ENCODE data around the gene SLC38A9. TPM values are rescaled to one million over a fixed set of nuclear protein-coding genes. Genes with fewer than 3 reads are reported as not detected.

The SLC38A9 gene
- total and polyA plus RNA-seq, 9 of the 15 experiments (the other 6 are each of a cell fraction or from before 2014, with no cell fraction given) = 14.0 to 34.5 (median 20.7) TPM

DNA sequence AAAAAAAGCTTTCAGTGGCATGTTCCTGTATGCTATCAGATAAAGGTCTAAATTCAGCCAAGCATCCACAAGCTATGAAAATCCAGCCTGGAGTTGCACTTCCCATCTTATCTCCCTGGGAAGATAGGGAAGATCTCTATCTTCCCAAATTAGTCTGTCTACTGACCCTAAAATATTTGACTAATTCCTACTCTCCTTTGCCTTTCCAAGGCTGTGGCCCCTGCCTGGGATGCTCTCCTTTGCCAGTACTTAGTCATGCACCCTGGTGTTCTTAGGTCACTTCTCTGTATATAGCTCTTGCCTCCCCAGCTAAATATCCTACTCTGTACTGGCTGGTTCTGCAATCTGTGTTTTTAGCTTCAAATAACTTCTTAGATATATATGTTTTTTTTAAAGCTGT lies 133.4 kb downstream of the SLC38A9 start:
- Histone ChIP-seq H3K36me3 (ENCODE audit: control insufficient read depth, insufficient read depth, low read length) (no peaks in the 10 kb centered on the region), H3K9me1 (ENCODE audit: control insufficient read depth, insufficient read depth, low read length) (no peaks in the 10 kb centered on the region), H3K27me3 (ENCODE audit: control insufficient read depth in 2 of 2, insufficient read depth in 2 of 2, low read length in 2 of 2) (peaks cover 0 to 5% of the 10 kb centered on the region in 2 experiments; a peak in 2 of 5 replicates), H3K79me2 (ENCODE audit: control insufficient read depth, insufficient read depth, low read length) (no peaks in the 10 kb centered on the region), H2AFZ (ENCODE audit: low read depth, low read length) (no peak overlapping the region), H4K20me1 (replicated peaks; ENCODE audit: control insufficient read depth, insufficient read depth, low read length) (no peaks in the 10 kb centered on the region), H3K4me1 (replicated peaks in 1 of 2; ENCODE audit: control insufficient read depth in 2 of 2, insufficient read depth in 2 of 2, low read length in 2 of 2) (no peaks in the 10 kb centered on the region; a peak in 1 of 5 replicates), H3K27ac (ENCODE audit: extremely low read depth, low read depth, low read length) (no peak overlapping the region), H3K9me3 (replicated peaks; ENCODE audit: control insufficient read depth, insufficient read depth, low read depth, low read length) (no peaks in the 10 kb centered on the region), H3K9ac (ENCODE audit: insufficient read depth in 1 of 2, low read depth in 2 of 2, low read length in 2 of 2) (no peak overlapping the region), H3K4me2 (ENCODE audit: insufficient read depth, low read length) (no peak overlapping the region), H3K4me3 (no peak overlapping the region)
- ChIA-PET CTCF (ENCODE audit: low intra/inter-chr PET ratio) (no interaction called here), POLR2A (interaction anchor here (0.5 to 0.7 kb wide), 2 partner anchors 21 to 132 kb away, joined by 3 to 6 read pairs; no protein-coding TSS in a partner anchor)
- intact Hi-C loops (cut with micrococcal nuclease) = no loop called here
- no TSS peak for BruUV-seq (replicated peaks)
- in situ Hi-C loops (cut with MboI) = no loop called here
- TF ChIP-seq, protein P1, sequence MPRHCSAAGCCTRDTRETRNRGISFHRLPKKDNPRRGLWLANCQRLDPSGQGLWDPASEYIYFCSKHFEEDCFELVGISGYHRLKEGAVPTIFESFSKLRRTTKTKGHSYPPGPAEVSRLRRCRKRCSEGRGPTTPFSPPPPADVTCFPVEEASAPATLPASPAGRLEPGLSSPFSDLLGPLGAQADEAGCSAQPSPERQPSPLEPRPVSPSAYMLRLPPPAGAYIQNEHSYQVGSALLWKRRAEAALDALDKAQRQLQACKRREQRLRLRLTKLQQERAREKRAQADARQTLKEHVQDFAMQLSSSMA (CRISPR knock-in tag; IDR thresholded peaks at IDR 0.05) = no peak
- TF ChIP-seq ZNF324 (CRISPR knock-in tag; IDR thresholded peaks at IDR 0.05) (no peak), ZNF561 (CRISPR knock-in tag; conservative IDR thresholded peaks at IDR 0.05) (no peak), MCM2 (IDR thresholded peaks at IDR 0.05; ENCODE audit: low read depth) (no peak), TAL1 (IDR thresholded peaks at IDR 0.05) (no peak), MCM3 (IDR thresholded peaks at IDR 0.05) (no peak), BHLHE40 (IDR thresholded peaks at IDR 0.05; ENCODE audit: low read length) (no peak), HDGF (IDR thresholded peaks at IDR 0.05) (no peak), ESRRA (IDR thresholded peaks at IDR 0.05; ENCODE audit: borderline replicate concordance, low read depth) (no peak), BMI1 (IDR thresholded peaks at IDR 0.05; ENCODE audit: low read length) (no peak), KDM1A (IDR thresholded peaks at IDR 0.05) (no peak), ZNF174 (CRISPR knock-in tag; IDR thresholded peaks at IDR 0.05) (no peak), ARNT (IDR thresholded peaks at IDR 0.05) (no peak)
- TF ChIP-seq, protein P2, sequence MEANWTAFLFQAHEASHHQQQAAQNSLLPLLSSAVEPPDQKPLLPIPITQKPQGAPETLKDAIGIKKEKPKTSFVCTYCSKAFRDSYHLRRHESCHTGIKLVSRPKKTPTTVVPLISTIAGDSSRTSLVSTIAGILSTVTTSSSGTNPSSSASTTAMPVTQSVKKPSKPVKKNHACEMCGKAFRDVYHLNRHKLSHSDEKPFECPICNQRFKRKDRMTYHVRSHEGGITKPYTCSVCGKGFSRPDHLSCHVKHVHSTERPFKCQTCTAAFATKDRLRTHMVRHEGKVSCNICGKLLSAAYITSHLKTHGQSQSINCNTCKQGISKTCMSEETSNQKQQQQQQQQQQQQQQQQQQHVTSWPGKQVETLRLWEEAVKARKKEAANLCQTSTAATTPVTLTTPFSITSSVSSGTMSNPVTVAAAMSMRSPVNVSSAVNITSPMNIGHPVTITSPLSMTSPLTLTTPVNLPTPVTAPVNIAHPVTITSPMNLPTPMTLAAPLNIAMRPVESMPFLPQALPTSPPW (CRISPR knock-in tag; IDR thresholded peaks at IDR 0.05) = no peak
- TF ChIP-seq, protein P3, sequence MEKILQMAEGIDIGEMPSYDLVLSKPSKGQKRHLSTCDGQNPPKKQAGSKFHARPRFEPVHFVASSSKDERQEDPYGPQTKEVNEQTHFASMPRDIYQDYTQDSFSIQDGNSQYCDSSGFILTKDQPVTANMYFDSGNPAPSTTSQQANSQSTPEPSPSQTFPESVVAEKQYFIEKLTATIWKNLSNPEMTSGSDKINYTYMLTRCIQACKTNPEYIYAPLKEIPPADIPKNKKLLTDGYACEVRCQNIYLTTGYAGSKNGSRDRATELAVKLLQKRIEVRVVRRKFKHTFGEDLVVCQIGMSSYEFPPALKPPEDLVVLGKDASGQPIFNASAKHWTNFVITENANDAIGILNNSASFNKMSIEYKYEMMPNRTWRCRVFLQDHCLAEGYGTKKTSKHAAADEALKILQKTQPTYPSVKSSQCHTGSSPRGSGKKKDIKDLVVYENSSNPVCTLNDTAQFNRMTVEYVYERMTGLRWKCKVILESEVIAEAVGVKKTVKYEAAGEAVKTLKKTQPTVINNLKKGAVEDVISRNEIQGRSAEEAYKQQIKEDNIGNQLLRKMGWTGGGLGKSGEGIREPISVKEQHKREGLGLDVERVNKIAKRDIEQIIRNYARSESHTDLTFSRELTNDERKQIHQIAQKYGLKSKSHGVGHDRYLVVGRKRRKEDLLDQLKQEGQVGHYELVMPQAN (IDR thresholded peaks at IDR 0.05; ENCODE audit: borderline replicate concordance) = no peak
- TF ChIP-seq, protein P4, sequence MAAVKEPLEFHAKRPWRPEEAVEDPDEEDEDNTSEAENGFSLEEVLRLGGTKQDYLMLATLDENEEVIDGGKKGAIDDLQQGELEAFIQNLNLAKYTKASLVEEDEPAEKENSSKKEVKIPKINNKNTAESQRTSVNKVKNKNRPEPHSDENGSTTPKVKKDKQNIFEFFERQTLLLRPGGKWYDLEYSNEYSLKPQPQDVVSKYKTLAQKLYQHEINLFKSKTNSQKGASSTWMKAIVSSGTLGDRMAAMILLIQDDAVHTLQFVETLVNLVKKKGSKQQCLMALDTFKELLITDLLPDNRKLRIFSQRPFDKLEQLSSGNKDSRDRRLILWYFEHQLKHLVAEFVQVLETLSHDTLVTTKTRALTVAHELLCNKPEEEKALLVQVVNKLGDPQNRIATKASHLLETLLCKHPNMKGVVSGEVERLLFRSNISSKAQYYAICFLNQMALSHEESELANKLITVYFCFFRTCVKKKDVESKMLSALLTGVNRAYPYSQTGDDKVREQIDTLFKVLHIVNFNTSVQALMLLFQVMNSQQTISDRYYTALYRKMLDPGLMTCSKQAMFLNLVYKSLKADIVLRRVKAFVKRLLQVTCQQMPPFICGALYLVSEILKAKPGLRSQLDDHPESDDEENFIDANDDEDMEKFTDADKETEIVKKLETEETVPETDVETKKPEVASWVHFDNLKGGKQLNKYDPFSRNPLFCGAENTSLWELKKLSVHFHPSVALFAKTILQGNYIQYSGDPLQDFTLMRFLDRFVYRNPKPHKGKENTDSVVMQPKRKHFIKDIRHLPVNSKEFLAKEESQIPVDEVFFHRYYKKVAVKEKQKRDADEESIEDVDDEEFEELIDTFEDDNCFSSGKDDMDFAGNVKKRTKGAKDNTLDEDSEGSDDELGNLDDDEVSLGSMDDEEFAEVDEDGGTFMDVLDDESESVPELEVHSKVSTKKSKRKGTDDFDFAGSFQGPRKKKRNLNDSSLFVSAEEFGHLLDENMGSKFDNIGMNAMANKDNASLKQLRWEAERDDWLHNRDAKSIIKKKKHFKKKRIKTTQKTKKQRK (IDR thresholded peaks at IDR 0.05; ENCODE audit: borderline replicate concordance, low read depth, low read length) = no peak
- no peak for FAIRE-seq
- ATAC-seq = no peak
- no peak for DNase-seq (ENCODE audit: extremely low read depth in 1 of 4, low spot score in 3 of 4)
